Measurements from ENCODE around the gene SHB.

SHB gene, protein sequence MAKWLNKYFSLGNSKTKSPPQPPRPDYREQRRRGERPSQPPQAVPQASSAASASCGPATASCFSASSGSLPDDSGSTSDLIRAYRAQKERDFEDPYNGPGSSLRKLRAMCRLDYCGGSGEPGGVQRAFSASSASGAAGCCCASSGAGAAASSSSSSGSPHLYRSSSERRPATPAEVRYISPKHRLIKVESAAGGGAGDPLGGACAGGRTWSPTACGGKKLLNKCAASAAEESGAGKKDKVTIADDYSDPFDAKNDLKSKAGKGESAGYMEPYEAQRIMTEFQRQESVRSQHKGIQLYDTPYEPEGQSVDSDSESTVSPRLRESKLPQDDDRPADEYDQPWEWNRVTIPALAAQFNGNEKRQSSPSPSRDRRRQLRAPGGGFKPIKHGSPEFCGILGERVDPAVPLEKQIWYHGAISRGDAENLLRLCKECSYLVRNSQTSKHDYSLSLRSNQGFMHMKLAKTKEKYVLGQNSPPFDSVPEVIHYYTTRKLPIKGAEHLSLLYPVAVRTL

DNA sequence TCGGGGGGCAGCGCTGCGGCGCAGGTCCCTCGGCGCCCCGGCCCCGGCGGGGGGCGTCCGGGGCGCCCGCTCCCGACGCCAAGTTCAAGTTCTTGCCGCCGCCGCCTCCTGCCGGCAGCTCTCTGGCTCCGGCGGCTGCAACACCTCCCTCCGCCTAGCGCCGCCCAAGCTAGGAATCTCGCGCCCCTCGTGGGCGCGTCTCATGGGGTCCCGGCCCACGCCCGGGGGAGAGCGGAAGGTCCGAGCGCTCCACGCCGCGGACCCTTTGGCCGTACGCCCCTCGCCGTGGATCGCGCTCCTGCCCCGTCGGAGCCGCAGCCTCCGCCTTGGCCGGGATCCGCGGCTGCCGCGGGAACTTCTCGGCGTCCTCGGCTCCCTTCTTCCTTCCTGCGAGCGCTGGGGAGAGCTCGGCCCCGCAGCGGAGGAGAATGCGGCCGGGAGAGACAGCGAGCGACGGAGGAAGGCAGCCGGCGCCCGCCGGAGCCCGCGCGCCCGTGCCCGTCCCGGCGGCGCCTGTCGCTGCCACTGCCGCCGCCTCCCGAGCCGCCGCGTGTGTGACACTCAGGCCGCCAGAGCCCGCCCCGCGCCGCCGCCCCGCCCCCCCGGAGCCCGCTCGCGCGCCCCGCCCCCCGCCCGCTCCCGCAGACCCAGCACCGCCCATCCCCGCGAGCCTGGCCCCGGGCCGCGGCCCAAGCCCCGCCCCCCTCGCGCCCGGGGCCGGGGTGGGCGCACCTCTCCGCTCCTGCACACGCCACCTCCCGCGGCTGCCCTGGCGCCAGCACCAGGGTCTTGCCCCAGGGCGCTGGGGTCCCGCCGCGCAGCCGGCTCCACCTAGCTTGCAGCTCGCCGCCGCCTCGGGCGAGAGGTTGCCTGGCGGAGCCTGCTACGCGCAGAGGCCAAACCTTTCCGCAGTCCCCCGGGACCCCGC lies at the start of gene SHB:
SHB (minus strand) TSS at position 527 of the 928 bp plus-strand sequence. CDS start 582 bp downstream, outside the sequence.
- TF ChIP-seq CTBP1 (IDR thresholded peaks at IDR 0.05; ENCODE audit: borderline replicate concordance) (0 out of 2 replicates have a peak, but pooled peaks have one; percentile 62), BHLHE40 (IDR thresholded peaks at IDR 0.05; ENCODE audit: borderline replicate concordance) (no peak), ARNT (IDR thresholded peaks at IDR 0.05) (0 out of 2 replicates have a peak, but pooled peaks have one; percentile 44)
- TF ChIP-seq, protein P1, sequence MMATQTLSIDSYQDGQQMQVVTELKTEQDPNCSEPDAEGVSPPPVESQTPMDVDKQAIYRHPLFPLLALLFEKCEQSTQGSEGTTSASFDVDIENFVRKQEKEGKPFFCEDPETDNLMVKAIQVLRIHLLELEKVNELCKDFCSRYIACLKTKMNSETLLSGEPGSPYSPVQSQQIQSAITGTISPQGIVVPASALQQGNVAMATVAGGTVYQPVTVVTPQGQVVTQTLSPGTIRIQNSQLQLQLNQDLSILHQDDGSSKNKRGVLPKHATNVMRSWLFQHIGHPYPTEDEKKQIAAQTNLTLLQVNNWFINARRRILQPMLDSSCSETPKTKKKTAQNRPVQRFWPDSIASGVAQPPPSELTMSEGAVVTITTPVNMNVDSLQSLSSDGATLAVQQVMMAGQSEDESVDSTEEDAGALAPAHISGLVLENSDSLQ (IDR thresholded peaks at IDR 0.05), result no peak
- DNase-seq (ENCODE audit: extremely low spot score), result peak; percentile 89
- ChIA-PET POLR2A (interaction anchor here (0.8 kb wide), 2 partner anchors 22 to 52 kb away, joined by 3 read pairs; no protein-coding TSS in a partner anchor), CTCF (interaction anchor here (0.7 kb wide), 1 partner anchor 67 kb away, joined by 3 read pairs; no protein-coding TSS in a partner anchor)

GRCh38 chr9:38117651-38118050 lies 48.6 kb upstream of the SHB start:
- no peak for DNase-seq (ENCODE audit: extremely low spot score)
- no peak for TF ChIP-seq FOXA1 (IDR thresholded peaks at IDR 0.05)
- no peak for TF ChIP-seq SP1 (IDR thresholded peaks at IDR 0.05)
- no peak for TF ChIP-seq ARNT (IDR thresholded peaks at IDR 0.05)
- TF ChIP-seq LEF1 (IDR thresholded peaks at IDR 0.05; ENCODE audit: borderline replicate concordance), result no peak
- no peak for TF ChIP-seq TARDBP (IDR thresholded peaks at IDR 0.05)
- TF ChIP-seq HDGF (IDR thresholded peaks at IDR 0.05; ENCODE audit: borderline replicate concordance), result no peak
- no peak for TF ChIP-seq L3MBTL2 (conservative IDR thresholded peaks at IDR 0.05)
- no peak for TF ChIP-seq ELF4 (IDR thresholded peaks at IDR 0.05)
- no peak for TF ChIP-seq CTBP1 (IDR thresholded peaks at IDR 0.05; ENCODE audit: borderline replicate concordance)
- TF ChIP-seq FOXK2 (IDR thresholded peaks at IDR 0.05), result no peak
- TF ChIP-seq, protein P1 (IDR thresholded peaks at IDR 0.05), result no peak
- CTCF ChIA-PET, result no interaction called here
- POLR2A ChIA-PET, result no interaction called here

DNA sequence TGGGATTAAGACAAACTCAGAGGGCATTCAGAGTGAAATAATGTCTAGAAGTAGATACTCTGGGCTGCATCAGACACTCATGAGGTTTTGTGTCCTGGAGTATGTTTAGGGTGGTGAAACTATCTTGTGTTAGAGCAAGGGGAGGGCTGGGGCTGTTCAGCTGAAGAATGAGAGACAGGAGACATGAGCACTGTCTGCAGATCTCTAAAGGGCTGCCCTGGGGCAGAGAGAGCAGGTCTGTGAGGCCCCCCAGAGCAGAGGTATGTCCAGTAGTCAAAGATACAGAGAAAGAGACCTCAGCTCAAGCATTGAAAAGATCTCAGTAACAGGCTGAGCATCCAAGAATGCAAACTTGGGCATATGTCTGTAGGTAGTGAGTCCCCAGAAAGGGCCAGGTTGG lies 45.9 kb upstream of the SHB start:
- TF ChIP-seq L3MBTL2 (conservative IDR thresholded peaks at IDR 0.05) (no peak), TARDBP (IDR thresholded peaks at IDR 0.05) (no peak), CTBP1 (IDR thresholded peaks at IDR 0.05; ENCODE audit: borderline replicate concordance) (no peak), LEF1 (IDR thresholded peaks at IDR 0.05; ENCODE audit: borderline replicate concordance) (no peak), ARNT (IDR thresholded peaks at IDR 0.05) (no peak), ELF4 (IDR thresholded peaks at IDR 0.05) (no peak)
- ChIA-PET POLR2A (no interaction called here), CTCF (interaction anchor here (1.6 kb wide), 1 partner anchor 27 kb away, joined by 3 read pairs; no protein-coding TSS in a partner anchor)
- DNase-seq (ENCODE audit: extremely low spot score), result no peak

DNA sequence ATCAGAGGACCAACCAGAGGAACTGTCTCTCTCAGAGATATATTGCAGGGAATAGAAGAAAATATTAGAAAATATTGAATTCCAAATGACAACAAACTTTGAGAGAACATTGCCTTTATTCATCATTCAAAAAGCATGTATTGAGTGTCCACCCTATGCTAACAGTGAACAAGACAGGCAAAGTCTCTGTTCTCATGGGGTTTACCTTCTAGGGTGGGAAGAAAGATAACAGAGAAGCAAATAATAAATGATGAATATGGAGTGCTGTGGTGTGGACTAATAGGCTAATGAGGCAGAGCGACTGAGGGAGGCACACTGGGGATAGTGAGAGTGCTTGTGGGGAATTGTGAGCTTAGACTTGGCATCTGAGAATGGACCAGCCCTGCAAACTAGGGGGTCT lies 43.4 kb upstream of the SHB start:
- no peak for DNase-seq (ENCODE audit: extremely low spot score)
- CTCF ChIA-PET, result no interaction called here
- no peak for TF ChIP-seq SP1 (IDR thresholded peaks at IDR 0.05)
- TF ChIP-seq SUZ12 (IDR thresholded peaks at IDR 0.05), result no peak
- TF ChIP-seq FOXA1 (IDR thresholded peaks at IDR 0.05), result no peak
- no peak for TF ChIP-seq ARNT (IDR thresholded peaks at IDR 0.05)
- no peak for TF ChIP-seq NFRKB (IDR thresholded peaks at IDR 0.05)
- TF ChIP-seq FOXM1 (IDR thresholded peaks at IDR 0.05; ENCODE audit: borderline replicate concordance), result no peak
- no peak for TF ChIP-seq LEF1 (IDR thresholded peaks at IDR 0.05; ENCODE audit: borderline replicate concordance)
- no peak for TF ChIP-seq BHLHE40 (IDR thresholded peaks at IDR 0.05; ENCODE audit: borderline replicate concordance)
- no peak for TF ChIP-seq TARDBP (IDR thresholded peaks at IDR 0.05)
- TF ChIP-seq FOXK2 (IDR thresholded peaks at IDR 0.05), result no peak
- TF ChIP-seq L3MBTL2 (conservative IDR thresholded peaks at IDR 0.05), result no peak
- TF ChIP-seq, protein P1 (IDR thresholded peaks at IDR 0.05), result no peak
- POLR2A ChIA-PET, result no interaction called here

GRCh38 chr9:38112049-38112448 lies 43.0 kb upstream of the SHB start:
- CTCF ChIA-PET, result no interaction called here
- no peak for TF ChIP-seq FOXK2 (IDR thresholded peaks at IDR 0.05)
- TF ChIP-seq TARDBP (IDR thresholded peaks at IDR 0.05), result no peak
- no peak for TF ChIP-seq FOXM1 (IDR thresholded peaks at IDR 0.05; ENCODE audit: borderline replicate concordance)
- no peak for TF ChIP-seq LEF1 (IDR thresholded peaks at IDR 0.05; ENCODE audit: borderline replicate concordance)
- TF ChIP-seq SUZ12 (IDR thresholded peaks at IDR 0.05), result no peak
- no peak for TF ChIP-seq HDGF (IDR thresholded peaks at IDR 0.05; ENCODE audit: borderline replicate concordance)
- no peak for TF ChIP-seq L3MBTL2 (conservative IDR thresholded peaks at IDR 0.05)
- no peak for TF ChIP-seq ZNF384 (IDR thresholded peaks at IDR 0.05)
- TF ChIP-seq ARNT (IDR thresholded peaks at IDR 0.05), result no peak
- no peak for TF ChIP-seq SP1 (IDR thresholded peaks at IDR 0.05)
- TF ChIP-seq CTBP1 (IDR thresholded peaks at IDR 0.05; ENCODE audit: borderline replicate concordance), result no peak
- TF ChIP-seq ELF4 (IDR thresholded peaks at IDR 0.05), result no peak
- no peak for TF ChIP-seq NFRKB (IDR thresholded peaks at IDR 0.05)
- no peak for TF ChIP-seq BHLHE40 (IDR thresholded peaks at IDR 0.05; ENCODE audit: borderline replicate concordance)
- TF ChIP-seq, protein P1 (IDR thresholded peaks at IDR 0.05), result no peak
- TF ChIP-seq FOXA1 (IDR thresholded peaks at IDR 0.05), result no peak
- POLR2A ChIA-PET, result no interaction called here
- no peak for DNase-seq (ENCODE audit: extremely low spot score)
